ENCODE data around the gene ZKSCAN4.

Gene ZKSCAN4

GRCh38 chr6:28280595-28281287 is 28.7 kb upstream of the ZKSCAN4 start:
- DNase-seq (ENCODE audit: low read depth, low spot score): no peak
- in situ Hi-C loops (cut with HindIII; ENCODE audit: low sequenced_read_pairs): no loop called here
- no peak for TF ChIP-seq CTCF (IDR thresholded peaks at IDR 0.05; ENCODE audit: low read depth, low read length)
- peak overlapping the region; percentile 66 for H3K4me3 ChIP-seq (ENCODE audit: low read depth, low read length)

GRCh38 chr6:28277746-28278145 is 25.7 kb upstream of the ZKSCAN4 start:
- TF ChIP-seq CTCF (IDR thresholded peaks at IDR 0.05; ENCODE audit: low read depth, low read length): no peak
- no peak for DNase-seq (ENCODE audit: low read depth, low spot score)
- H3K4me3 ChIP-seq (ENCODE audit: low read depth, low read length): no peak overlapping the region
- in situ Hi-C loops (cut with HindIII; ENCODE audit: low sequenced_read_pairs): no loop called here

GRCh38 chr6:28274888-28275287 is 22.8 kb upstream of the ZKSCAN4 start:
- no peak for TF ChIP-seq CTCF (IDR thresholded peaks at IDR 0.05; ENCODE audit: low read depth, low read length)
- in situ Hi-C loops (cut with HindIII; ENCODE audit: low sequenced_read_pairs): no loop called here
- H3K4me3 ChIP-seq (ENCODE audit: low read depth, low read length): no peak overlapping the region
- DNase-seq (ENCODE audit: low read depth, low spot score): no peak

GRCh38 chr6:28269492-28269891 is 17.4 kb upstream of the ZKSCAN4 start:
- DNase-seq (ENCODE audit: low read depth, low spot score): peak; percentile 89
- TF ChIP-seq CTCF (IDR thresholded peaks at IDR 0.05; ENCODE audit: low read depth, low read length): no peak
- no peak overlapping the region for H3K4me3 ChIP-seq (ENCODE audit: low read depth, low read length)
- in situ Hi-C loops (cut with HindIII; ENCODE audit: low sequenced_read_pairs): no loop called here

- TF ChIP-seq CTCF (IDR thresholded peaks at IDR 0.05; ENCODE audit: low read depth, low read length): no peak
- in situ Hi-C loops (cut with HindIII; ENCODE audit: low sequenced_read_pairs): no loop called here
Observed at GRCh38 chr6:28267695-28268059, 15.6 kb upstream of the ZKSCAN4 start.

GRCh38 chr6:28266962-28267694 is 15.1 kb upstream of the ZKSCAN4 start, which contains the start of gene ZSCAN26:
ZSCAN26 (plus strand) TSS chr6:28267143; CDS start chr6:28271920, 4,777 bp downstream.
- peak; percentile 92 for DNase-seq (ENCODE audit: low read depth, low spot score)
- H3K4me3 ChIP-seq (ENCODE audit: low read depth, low read length): peak within 1 kb of the TSS; percentile 73
- TF ChIP-seq CTCF (IDR thresholded peaks at IDR 0.05; ENCODE audit: low read depth, low read length): no peak
- in situ Hi-C loops (cut with HindIII; ENCODE audit: low sequenced_read_pairs): no loop called here

More at GRCh38 chr6:28267695-28268059, 15.6 kb upstream of the ZKSCAN4 start:
- peak overlapping the region; percentile 73 for H3K4me3 ChIP-seq (ENCODE audit: low read depth, low read length)
- DNase-seq (ENCODE audit: low read depth, low spot score): no peak

Data from astrocyte of the spinal cord (primary cell).